ENCODE data around the gene MRAS. TPM values are rescaled to one million over a fixed set of nuclear protein-coding genes. Genes with fewer than 3 reads are reported as not detected.

Gene MRAS
- total RNA-seq, 1 experiment from 2014 or later = 13.2 TPM

DNA sequence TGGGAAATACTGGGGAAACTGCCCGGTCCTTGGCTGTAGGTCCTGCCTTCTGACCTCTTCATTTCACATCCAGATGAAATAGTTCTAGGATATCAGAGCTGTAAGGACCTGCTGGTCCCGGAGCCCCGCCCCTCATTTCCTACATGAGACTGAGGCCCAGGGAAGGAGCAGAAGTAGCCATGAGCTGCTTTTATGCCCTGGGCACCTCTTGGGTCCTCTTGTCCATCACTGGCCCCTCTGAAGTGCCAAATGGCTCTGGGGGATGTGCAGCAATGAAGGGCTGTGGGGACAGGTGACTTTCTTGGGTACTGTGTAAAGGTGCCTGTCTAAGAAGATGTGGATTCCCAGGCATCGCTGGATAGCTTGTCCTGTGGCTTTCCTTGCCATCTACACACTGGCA lies 45.8 kb downstream of the MRAS start:
- CTCF ChIA-PET = no interaction called here
- no peak overlapping the region for H3K4me3 Mint-ChIP-seq (ENCODE audit: low read depth, unreplicated experiment)
- H3K36me3 Mint-ChIP-seq (ENCODE audit: insufficient read depth, unreplicated experiment) = peaks cover 5% of the 10 kb centered on the region
- BruUV-seq (replicated peaks) = no TSS peak
- TF ChIP-seq, protein P1, sequence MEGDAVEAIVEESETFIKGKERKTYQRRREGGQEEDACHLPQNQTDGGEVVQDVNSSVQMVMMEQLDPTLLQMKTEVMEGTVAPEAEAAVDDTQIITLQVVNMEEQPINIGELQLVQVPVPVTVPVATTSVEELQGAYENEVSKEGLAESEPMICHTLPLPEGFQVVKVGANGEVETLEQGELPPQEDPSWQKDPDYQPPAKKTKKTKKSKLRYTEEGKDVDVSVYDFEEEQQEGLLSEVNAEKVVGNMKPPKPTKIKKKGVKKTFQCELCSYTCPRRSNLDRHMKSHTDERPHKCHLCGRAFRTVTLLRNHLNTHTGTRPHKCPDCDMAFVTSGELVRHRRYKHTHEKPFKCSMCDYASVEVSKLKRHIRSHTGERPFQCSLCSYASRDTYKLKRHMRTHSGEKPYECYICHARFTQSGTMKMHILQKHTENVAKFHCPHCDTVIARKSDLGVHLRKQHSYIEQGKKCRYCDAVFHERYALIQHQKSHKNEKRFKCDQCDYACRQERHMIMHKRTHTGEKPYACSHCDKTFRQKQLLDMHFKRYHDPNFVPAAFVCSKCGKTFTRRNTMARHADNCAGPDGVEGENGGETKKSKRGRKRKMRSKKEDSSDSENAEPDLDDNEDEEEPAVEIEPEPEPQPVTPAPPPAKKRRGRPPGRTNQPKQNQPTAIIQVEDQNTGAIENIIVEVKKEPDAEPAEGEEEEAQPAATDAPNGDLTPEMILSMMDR (IDR thresholded peaks at IDR 0.05; ENCODE audit: unreplicated experiment) = no peak
- peaks cover 9% of the 10 kb centered on the region for H3K4me1 Mint-ChIP-seq (ENCODE audit: low read depth, unreplicated experiment)
- peaks cover 11% of the 10 kb centered on the region for H3K27me3 Mint-ChIP-seq (ENCODE audit: unreplicated experiment)
- no peaks in the 10 kb centered on the region for H3K9me3 Mint-ChIP-seq (ENCODE audit: low read depth, unreplicated experiment)
- no peak for DNase-seq
- no peak overlapping the region for H3K27ac Mint-ChIP-seq (ENCODE audit: unreplicated experiment)
- intact Hi-C loops (cut with micrococcal nuclease; ENCODE audit: unreplicated experiment) = no loop called here

DNA sequence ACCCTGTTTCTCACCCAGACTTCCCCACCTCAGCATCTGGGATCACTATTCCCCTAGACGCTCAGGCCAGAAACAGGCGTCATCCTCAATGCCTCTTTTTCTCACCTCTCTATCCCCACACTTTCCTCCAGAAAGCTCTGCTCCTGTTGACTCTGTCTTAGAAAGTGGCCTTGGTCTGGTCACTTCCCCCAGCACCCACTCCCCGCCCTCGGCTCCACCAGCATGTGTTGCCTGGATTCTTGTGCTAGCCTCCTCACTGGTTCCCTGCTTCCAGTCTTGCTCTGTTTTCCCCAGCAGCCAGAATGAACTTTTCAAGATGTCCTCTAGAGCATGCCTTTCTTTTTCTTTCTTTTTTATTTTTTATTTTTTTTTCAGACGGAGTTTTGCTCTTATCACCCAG lies 46.3 kb downstream of the MRAS start:
- peaks cover 11% of the 10 kb centered on the region for H3K27me3 Mint-ChIP-seq (ENCODE audit: unreplicated experiment)
- peaks cover 5% of the 10 kb centered on the region for H3K36me3 Mint-ChIP-seq (ENCODE audit: insufficient read depth, unreplicated experiment)
- TF ChIP-seq, protein P1 (IDR thresholded peaks at IDR 0.05; ENCODE audit: unreplicated experiment) = no peak
- H3K9me3 Mint-ChIP-seq (ENCODE audit: low read depth, unreplicated experiment) = no peaks in the 10 kb centered on the region
- CTCF ChIA-PET = no interaction called here
- no peak overlapping the region for H3K27ac Mint-ChIP-seq (ENCODE audit: unreplicated experiment)
- H3K4me1 Mint-ChIP-seq (ENCODE audit: low read depth, unreplicated experiment) = peaks cover 9% of the 10 kb centered on the region
- intact Hi-C loops (cut with micrococcal nuclease; ENCODE audit: unreplicated experiment) = no loop called here
- DNase-seq = no peak
- no TSS peak for BruUV-seq (replicated peaks)
- no peak overlapping the region for H3K4me3 Mint-ChIP-seq (ENCODE audit: low read depth, unreplicated experiment)

DNA sequence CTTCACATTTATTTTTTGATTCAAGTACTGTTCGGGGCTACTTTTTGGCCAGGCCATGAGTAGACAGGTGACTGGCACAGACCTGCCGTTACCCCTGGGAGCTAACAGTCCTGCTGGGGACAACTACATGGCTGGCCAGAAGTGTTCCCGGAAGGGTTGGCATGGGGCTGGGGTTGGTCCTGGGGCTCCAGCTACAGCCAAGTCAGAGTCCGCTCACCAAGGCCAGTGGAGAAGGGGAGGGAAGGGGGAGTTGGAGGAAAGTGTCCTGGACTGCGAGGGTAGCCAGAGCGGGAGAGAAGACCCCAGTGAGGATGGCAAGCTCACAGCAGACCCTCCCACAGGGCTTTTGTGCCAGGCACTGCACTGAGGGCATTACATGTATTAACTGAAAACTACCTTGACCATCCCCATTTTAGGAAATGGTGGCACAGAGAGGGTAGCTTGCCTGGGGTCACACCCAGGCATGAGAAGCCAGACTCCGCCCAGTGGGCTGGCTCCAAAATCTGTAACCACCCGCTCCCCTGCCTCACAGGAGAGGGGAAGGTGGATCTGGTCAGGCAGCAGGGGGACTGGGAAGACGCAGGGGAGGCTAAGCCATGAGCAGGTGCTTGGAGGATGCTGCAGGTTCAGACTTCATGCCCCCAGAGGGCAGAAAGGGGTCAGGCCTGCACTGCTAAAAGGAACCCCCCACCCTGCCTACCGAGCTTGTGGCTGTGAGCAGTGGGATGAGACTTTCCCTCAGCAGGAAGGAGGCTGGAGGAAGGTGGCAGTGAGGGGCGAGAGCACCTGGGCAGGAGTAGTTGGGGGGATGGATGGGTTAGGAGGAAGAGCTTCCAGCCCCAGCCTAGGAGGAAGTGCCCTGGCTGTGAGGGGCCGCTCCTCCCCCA lies 47.7 kb downstream of the MRAS start:
- CTCF ChIA-PET = no interaction called here
- intact Hi-C loops (cut with micrococcal nuclease; ENCODE audit: unreplicated experiment) = no loop called here
- Mint-ChIP-seq H3K36me3 (ENCODE audit: insufficient read depth, unreplicated experiment) (no peaks in the 10 kb centered on the region), H3K27me3 (ENCODE audit: unreplicated experiment) (peaks cover 22% of the 10 kb centered on the region), H3K4me1 (ENCODE audit: low read depth, unreplicated experiment) (no peaks in the 10 kb centered on the region), H3K4me3 (ENCODE audit: low read depth, unreplicated experiment) (no peak overlapping the region), H3K9me3 (ENCODE audit: low read depth, unreplicated experiment) (no peaks in the 10 kb centered on the region), H3K27ac (ENCODE audit: unreplicated experiment) (no peak overlapping the region)
- no peak for DNase-seq
- TF ChIP-seq, protein P1 (IDR thresholded peaks at IDR 0.05; ENCODE audit: unreplicated experiment) = no peak
- BruUV-seq (replicated peaks) = no TSS peak

DNA sequence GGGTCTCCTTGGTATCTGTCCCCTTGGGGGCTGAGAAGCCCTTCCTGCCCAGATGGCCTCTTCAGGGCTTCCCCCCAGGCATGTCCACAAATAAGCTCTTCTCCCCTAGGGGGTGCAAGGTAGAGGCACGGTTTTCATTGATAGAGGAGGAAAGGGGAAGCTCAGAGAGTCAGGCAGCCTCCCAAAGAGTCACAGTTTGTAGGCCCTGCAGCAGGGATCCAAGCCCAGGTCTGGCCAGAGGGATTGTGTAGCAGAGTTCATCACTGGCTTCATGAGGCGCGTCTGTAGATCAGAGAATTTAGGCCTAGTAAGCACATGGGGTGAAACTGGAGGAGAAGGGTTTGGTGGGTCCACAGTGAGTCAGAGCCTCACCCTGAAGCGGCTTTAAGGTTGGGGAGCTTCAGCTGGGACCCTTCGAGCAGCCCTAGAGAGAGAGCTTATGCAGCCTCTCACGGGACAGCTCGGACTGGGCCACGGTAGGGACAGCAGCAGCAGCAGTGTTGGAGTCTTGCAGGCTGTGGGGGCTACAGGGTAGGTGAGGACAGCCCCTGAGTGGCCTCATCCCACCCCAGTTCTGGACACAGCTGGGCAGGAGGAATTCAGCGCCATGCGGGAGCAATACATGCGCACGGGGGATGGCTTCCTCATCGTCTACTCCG lies 48.5 kb downstream of the MRAS start:
- BruUV-seq (replicated peaks) = no TSS peak
- no peak for DNase-seq
- Mint-ChIP-seq H3K27me3 (ENCODE audit: unreplicated experiment) (peaks cover 29% of the 10 kb centered on the region), H3K4me3 (ENCODE audit: low read depth, unreplicated experiment) (no peak overlapping the region), H3K36me3 (ENCODE audit: insufficient read depth, unreplicated experiment) (no peaks in the 10 kb centered on the region), H3K27ac (ENCODE audit: unreplicated experiment) (no peak overlapping the region), H3K9me3 (ENCODE audit: low read depth, unreplicated experiment) (no peaks in the 10 kb centered on the region), H3K4me1 (ENCODE audit: low read depth, unreplicated experiment) (no peaks in the 10 kb centered on the region)
- CTCF ChIA-PET = no interaction called here
- intact Hi-C loops (cut with micrococcal nuclease; ENCODE audit: unreplicated experiment) = no loop called here
- TF ChIP-seq, protein P1 (IDR thresholded peaks at IDR 0.05; ENCODE audit: unreplicated experiment) = no peak

All from Calu3 (cell line).